ENCODE data around the gene TUBA4A.

DNA sequence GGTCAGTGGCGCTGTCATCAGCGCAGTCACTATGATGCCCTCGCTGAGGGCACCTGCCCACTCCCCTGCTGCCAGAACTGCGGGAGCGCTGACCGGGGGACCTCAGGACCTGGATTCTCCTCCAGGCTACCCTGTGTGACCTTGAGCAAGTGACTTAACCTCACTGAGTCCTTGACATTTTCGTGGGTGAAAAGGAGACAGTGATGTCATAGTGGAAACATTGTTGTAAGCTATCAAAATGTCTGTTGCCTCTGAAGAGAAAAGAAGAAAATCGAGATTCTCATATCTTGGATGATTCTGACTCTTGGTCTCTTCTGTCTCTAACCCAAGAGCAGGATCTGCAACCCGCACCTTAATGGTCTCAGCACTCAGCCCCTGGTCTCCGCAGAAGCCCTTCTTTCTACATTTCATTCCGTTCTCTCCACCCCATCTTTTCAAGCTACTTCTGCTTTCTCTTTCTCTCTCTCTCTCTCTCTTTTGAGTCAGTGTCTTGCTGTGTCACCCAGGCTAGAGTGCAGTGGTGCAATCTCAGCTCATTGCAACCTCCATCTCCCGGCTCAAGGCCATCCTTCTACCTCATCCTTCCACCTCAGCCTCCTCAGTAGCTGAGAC, 978 bp upstream of the TUBA4A start:
- no peak for TF ChIP-seq POLR2A (IDR thresholded peaks at IDR 0.05; ENCODE audit: low read depth, low read length)
- no peak for TF ChIP-seq TAF1 (IDR thresholded peaks at IDR 0.05; ENCODE audit: low read depth, low read length)
- TF ChIP-seq POLR2AphosphoS5 (IDR thresholded peaks at IDR 0.05; ENCODE audit: low read depth, low read length) = no peak
- no peak for TF ChIP-seq PAX5 (IDR thresholded peaks at IDR 0.05; ENCODE audit: insufficient read depth, low read length, severe bottlenecking)
- 0 out of 2 replicates have a peak, but pooled peaks have one; percentile 37 for TF ChIP-seq SPI1 (IDR thresholded peaks at IDR 0.05; ENCODE audit: low read depth, low read length)

Measured in GM12891 (cell line).